GM12891 (cell line): Measurements from ENCODE around the gene OLIG1.

Experiments
- DNase-seq: peaks from one replicate; pipeline ENCODE4 v3.0.0; 2011; ENCODE audit warnings: low spot score; ENCODE audit not compliant: insufficient read length
- FAIRE-seq: peaks from 2 replicates; lab custom pipeline; 2011; peaks lifted over from hg19 to GRCh38; lab: Jason Lieb, UNC
- PAX5 ChIP-seq: IDR thresholded peaks from 2 replicates; pipeline ENCODE4 v1.6.1; 2011; ENCODE audit warnings: low read length, moderate library complexity, mild to moderate bottlenecking; ENCODE audit not compliant: insufficient read depth, severe bottlenecking
- POLR2A ChIP-seq: IDR thresholded peaks from 2 replicates; pipeline ENCODE4 v1.6.1; 2011; ENCODE audit warnings: low read depth, low read length, control low read depth
- POLR2AphosphoS5 ChIP-seq: IDR thresholded peaks from 2 replicates; pipeline ENCODE4 v1.6.1; 2011; ENCODE audit warnings: low read depth, low read length, control low read depth
- POU2F2 ChIP-seq: IDR thresholded peaks from 2 replicates; pipeline ENCODE4 v1.6.1; 2011; ENCODE audit warnings: low read depth, mild to moderate bottlenecking, control low read depth, low read length, moderate library complexity
- SPI1 ChIP-seq: IDR thresholded peaks from 2 replicates; pipeline ENCODE4 v1.6.1; 2011; ENCODE audit warnings: low read depth, low read length, control low read depth
- TAF1 ChIP-seq: IDR thresholded peaks from 2 replicates; pipeline ENCODE4 v1.6.1; 2011; ENCODE audit warnings: low read depth, low read length, control low read depth

The OLIG1 gene

GRCh38 chr21:33115631-33116510 lies 45.9 kb downstream of the OLIG1 start:
- no peak for FAIRE-seq
- DNase-seq = no peak
- no peak for TF ChIP-seq PAX5
- TF ChIP-seq POLR2A = no peak
- TF ChIP-seq SPI1 = no peak
- no peak for TF ChIP-seq TAF1
- no peak for TF ChIP-seq POLR2AphosphoS5
- no peak for TF ChIP-seq POU2F2

GRCh38 chr21:33116676-33117075 lies 46.7 kb downstream of the OLIG1 start:
- no peak for DNase-seq
- no peak for FAIRE-seq
- TF ChIP-seq POLR2AphosphoS5 (no peak), PAX5 (no peak), SPI1 (no peak), POU2F2 (no peak), POLR2A (no peak)

- TF ChIP-seq POLR2A (no peak), SPI1 (no peak), POLR2AphosphoS5 (no peak), PAX5 (no peak), TAF1 (no peak), POU2F2 (no peak)
- DNase-seq (no peak), FAIRE-seq (no peak)
Observed at GRCh38 chr21:33117101-33117888, 47.4 kb downstream of the OLIG1 start.
